ENCODE results near the gene PAQR4.

Gene PAQR4

DNA sequence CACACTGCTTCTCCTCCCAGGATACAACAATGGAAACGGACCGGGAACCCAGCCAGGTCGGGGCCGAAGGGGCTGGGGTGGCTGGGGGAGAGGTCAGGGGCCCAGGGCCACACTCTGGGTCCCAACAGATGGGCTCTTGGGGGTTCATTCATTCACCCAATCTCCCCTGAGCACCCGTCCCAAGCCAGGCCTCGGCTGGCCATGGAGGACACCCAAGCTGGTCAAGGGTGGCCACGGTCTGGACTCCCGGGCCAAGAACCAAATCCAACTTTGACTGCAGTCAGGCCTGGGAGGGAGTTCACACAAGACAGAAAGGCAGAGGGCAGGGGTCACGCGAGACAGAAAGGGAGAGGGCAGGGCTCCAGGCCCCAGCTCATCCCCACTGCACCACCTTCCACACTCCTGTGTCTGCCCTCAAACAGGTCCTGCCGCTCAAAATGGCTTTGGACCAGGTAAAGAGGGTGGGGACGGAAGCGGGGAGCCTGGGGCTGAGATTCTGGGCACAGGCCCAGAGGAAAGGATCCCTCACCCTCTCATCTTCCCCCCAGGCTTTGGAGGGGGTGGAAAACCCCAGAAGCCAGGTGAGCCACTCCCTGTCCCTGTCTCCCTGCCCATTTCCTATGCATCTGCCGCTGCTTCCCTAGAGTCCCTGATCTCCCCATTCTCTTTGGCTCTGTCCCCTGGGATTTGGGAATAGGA is 23.4 kb downstream of the PAQR4 start:
- Histone ChIP-seq H3K9me3 (replicated peaks; ENCODE audit: insufficient read depth, low read length) (no peaks in the 10 kb centered on the region), H4K20me1 (ENCODE audit: insufficient read depth, low read length) (no peaks in the 10 kb centered on the region), H3K9ac (ENCODE audit: low read length) (no peak overlapping the region), H3K36me3 (replicated peaks; ENCODE audit: insufficient read depth, low read length) (no peaks in the 10 kb centered on the region), H3K27me3 (replicated peaks; ENCODE audit: insufficient read depth, low read length) (peaks cover 100% of the 10 kb centered on the region), H3K9me2 (replicated peaks; ENCODE audit: insufficient read depth, low read length) (no peaks in the 10 kb centered on the region), H3K4me2 (ENCODE audit: low read depth, low read length) (no peak overlapping the region), H3K4me3 (ENCODE audit: low read length) (no peak overlapping the region), H3K27ac (ENCODE audit: low read length) (no peak overlapping the region), H2AFZ (ENCODE audit: low read length) (no peak overlapping the region), H3F3A (ENCODE audit: insufficient read depth, low read length) (no peaks in the 10 kb centered on the region), H3K79me2 (ENCODE audit: low read length) (no peaks in the 10 kb centered on the region), H3K4me1 (ENCODE audit: low read length) (no peaks in the 10 kb centered on the region)
- DNase-seq, result no peak
- TF ChIP-seq EZH2 (optimal IDR thresholded peaks at IDR 0.05; ENCODE audit: low read depth, low read length) (no peak), EZH2phosphoT487 (IDR thresholded peaks at IDR 0.05; ENCODE audit: low read length) (no peak)
- TF ChIP-seq, protein P1, sequence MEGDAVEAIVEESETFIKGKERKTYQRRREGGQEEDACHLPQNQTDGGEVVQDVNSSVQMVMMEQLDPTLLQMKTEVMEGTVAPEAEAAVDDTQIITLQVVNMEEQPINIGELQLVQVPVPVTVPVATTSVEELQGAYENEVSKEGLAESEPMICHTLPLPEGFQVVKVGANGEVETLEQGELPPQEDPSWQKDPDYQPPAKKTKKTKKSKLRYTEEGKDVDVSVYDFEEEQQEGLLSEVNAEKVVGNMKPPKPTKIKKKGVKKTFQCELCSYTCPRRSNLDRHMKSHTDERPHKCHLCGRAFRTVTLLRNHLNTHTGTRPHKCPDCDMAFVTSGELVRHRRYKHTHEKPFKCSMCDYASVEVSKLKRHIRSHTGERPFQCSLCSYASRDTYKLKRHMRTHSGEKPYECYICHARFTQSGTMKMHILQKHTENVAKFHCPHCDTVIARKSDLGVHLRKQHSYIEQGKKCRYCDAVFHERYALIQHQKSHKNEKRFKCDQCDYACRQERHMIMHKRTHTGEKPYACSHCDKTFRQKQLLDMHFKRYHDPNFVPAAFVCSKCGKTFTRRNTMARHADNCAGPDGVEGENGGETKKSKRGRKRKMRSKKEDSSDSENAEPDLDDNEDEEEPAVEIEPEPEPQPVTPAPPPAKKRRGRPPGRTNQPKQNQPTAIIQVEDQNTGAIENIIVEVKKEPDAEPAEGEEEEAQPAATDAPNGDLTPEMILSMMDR (IDR thresholded peaks at IDR 0.05; ENCODE audit: low read length), result no peak

- no peak for DNase-seq
- Histone ChIP-seq H3F3A (ENCODE audit: insufficient read depth, low read length) (no peaks in the 10 kb centered on the region), H3K9me2 (replicated peaks; ENCODE audit: insufficient read depth, low read length) (no peaks in the 10 kb centered on the region), H3K27ac (ENCODE audit: low read length) (no peak overlapping the region), H3K27me3 (replicated peaks; ENCODE audit: insufficient read depth, low read length) (peaks cover 100% of the 10 kb centered on the region), H3K79me2 (ENCODE audit: low read length) (no peaks in the 10 kb centered on the region), H3K4me2 (ENCODE audit: low read depth, low read length) (no peak overlapping the region), H4K20me1 (ENCODE audit: insufficient read depth, low read length) (no peaks in the 10 kb centered on the region), H3K9me3 (replicated peaks; ENCODE audit: insufficient read depth, low read length) (no peaks in the 10 kb centered on the region), H2AFZ (ENCODE audit: low read length) (no peak overlapping the region), H3K4me3 (ENCODE audit: low read length) (no peak overlapping the region), H3K4me1 (ENCODE audit: low read length) (no peaks in the 10 kb centered on the region), H3K9ac (ENCODE audit: low read length) (no peak overlapping the region), H3K36me3 (replicated peaks; ENCODE audit: insufficient read depth, low read length) (no peaks in the 10 kb centered on the region)
- TF ChIP-seq EZH2phosphoT487 (IDR thresholded peaks at IDR 0.05; ENCODE audit: low read length) (no peak), EZH2 (optimal IDR thresholded peaks at IDR 0.05; ENCODE audit: low read depth, low read length) (no peak)
- TF ChIP-seq, protein P1 (IDR thresholded peaks at IDR 0.05; ENCODE audit: low read length), result no peak
These were observed 27.1 kb downstream of the PAQR4 start for GRCh38 chr16:2996298-2996697.

GRCh38 chr16:2999929-3000328 is 30.8 kb downstream of the PAQR4 start:
- Histone ChIP-seq H4K20me1 (ENCODE audit: insufficient read depth, low read length) (no peaks in the 10 kb centered on the region), H2AFZ (ENCODE audit: low read length) (no peak overlapping the region), H3K27me3 (replicated peaks; ENCODE audit: insufficient read depth, low read length) (peaks cover 78% of the 10 kb centered on the region), H3K79me2 (ENCODE audit: low read length) (no peaks in the 10 kb centered on the region), H3K9ac (ENCODE audit: low read length) (no peak overlapping the region), H3F3A (ENCODE audit: insufficient read depth, low read length) (no peaks in the 10 kb centered on the region), H3K4me2 (ENCODE audit: low read depth, low read length) (no peak overlapping the region), H3K4me3 (ENCODE audit: low read length) (no peak overlapping the region), H3K4me1 (ENCODE audit: low read length) (no peaks in the 10 kb centered on the region), H3K27ac (ENCODE audit: low read length) (no peak overlapping the region), H3K9me2 (replicated peaks; ENCODE audit: insufficient read depth, low read length) (no peaks in the 10 kb centered on the region), H3K9me3 (replicated peaks; ENCODE audit: insufficient read depth, low read length) (no peaks in the 10 kb centered on the region), H3K36me3 (replicated peaks; ENCODE audit: insufficient read depth, low read length) (no peaks in the 10 kb centered on the region)
- TF ChIP-seq EZH2 (optimal IDR thresholded peaks at IDR 0.05; ENCODE audit: low read depth, low read length) (no peak), EZH2phosphoT487 (IDR thresholded peaks at IDR 0.05; ENCODE audit: low read length) (no peak)
- TF ChIP-seq, protein P1 (IDR thresholded peaks at IDR 0.05; ENCODE audit: low read length), result no peak
- DNase-seq, result no peak
